Stimulated activated CD8-positive, alpha-beta memory T cell treated with anti-CD3 and anti-CD28 coated beads, Interleukin-12 subunit alpha, Interleukin-12 subunit beta, amount 100 ng/mL, for 24 hours (primary cell): ENCODE results near the gene PPP1R1B.

Experiments
- DNase-seq: peaks from one replicate; pipeline ENCODE4 v3.0.0-alpha.2; 2020; ENCODE audit errors: extremely low read depth

The PPP1R1B gene

DNA sequence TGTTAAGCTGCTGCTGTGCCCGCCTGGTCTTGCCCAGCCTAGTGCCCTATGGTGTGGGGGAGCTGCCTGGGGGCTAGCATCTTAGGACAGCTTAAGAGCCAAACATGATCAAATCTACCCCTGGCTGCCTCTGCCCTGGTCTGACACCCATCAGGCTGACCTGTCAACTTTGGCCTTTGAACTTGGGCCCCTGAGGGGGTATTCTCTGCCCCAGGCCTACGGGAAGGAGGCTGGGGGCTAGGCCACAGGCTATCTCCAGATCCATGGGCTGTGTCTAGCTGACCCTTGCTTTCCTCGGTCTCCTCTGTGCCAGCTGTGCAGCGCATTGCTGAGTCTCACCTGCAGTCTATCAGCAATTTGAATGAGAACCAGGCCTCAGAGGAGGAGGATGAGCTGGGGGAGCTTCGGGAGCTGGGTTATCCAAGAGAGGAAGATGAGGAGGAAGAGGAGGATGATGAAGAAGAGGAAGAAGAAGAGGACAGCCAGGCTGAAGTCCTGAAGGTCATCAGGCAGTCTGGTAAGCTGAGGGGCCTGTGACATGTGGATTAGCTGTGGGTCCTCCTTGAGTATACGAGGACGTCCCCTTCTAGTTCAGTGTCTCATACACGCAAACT is 6.9 kb downstream of the PPP1R1B start:
- no peak for DNase-seq

DNA sequence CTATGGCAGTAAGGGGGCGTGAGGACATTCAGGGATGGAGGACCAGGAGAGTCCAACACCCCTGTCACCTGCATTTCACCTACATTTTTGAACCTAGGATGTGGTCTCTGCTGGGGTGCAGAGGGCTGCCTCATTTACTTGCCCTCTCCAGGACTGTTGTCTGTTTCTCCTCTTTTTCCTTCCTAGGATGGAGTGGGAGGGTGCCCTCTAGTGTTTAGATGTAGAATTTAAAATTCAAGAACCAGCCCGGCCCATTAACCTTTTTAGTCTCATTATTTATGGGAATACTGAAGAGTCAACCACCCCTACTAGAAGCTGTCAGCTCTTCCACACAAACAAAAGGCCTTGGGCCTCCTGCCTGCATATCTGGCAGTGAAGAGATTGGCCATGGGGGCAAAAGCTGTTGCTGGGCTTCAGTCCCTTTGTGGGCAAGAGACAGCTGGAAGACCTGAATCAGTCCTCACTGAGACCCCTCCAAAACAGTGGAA is 7.7 kb downstream of the PPP1R1B start:
- DNase-seq = no peak

- DNase-seq = no peak
These were observed 8.9 kb downstream of the PPP1R1B start for GRCh38 chr17:39635614-39636176.

- no peak for DNase-seq
These were observed 9.8 kb downstream of the PPP1R1B start for GRCh38 chr17:39636587-39636926.

- DNase-seq = peak; percentile 84
These were observed 10.4 kb downstream of the PPP1R1B start, which contains the start of gene STARD3 for GRCh38 chr17:39636927-39637736. TSS of gene STARD3 (plus strand) at chr17:39637144. CDS start at chr17:39653532, 16,388 bp downstream.

GRCh38 chr17:39638317-39638716 is 11.6 kb downstream of the PPP1R1B start:
- DNase-seq = no peak

- DNase-seq = no peak
These were observed 12.3 kb downstream of the PPP1R1B start for GRCh38 chr17:39639043-39639442.

DNA sequence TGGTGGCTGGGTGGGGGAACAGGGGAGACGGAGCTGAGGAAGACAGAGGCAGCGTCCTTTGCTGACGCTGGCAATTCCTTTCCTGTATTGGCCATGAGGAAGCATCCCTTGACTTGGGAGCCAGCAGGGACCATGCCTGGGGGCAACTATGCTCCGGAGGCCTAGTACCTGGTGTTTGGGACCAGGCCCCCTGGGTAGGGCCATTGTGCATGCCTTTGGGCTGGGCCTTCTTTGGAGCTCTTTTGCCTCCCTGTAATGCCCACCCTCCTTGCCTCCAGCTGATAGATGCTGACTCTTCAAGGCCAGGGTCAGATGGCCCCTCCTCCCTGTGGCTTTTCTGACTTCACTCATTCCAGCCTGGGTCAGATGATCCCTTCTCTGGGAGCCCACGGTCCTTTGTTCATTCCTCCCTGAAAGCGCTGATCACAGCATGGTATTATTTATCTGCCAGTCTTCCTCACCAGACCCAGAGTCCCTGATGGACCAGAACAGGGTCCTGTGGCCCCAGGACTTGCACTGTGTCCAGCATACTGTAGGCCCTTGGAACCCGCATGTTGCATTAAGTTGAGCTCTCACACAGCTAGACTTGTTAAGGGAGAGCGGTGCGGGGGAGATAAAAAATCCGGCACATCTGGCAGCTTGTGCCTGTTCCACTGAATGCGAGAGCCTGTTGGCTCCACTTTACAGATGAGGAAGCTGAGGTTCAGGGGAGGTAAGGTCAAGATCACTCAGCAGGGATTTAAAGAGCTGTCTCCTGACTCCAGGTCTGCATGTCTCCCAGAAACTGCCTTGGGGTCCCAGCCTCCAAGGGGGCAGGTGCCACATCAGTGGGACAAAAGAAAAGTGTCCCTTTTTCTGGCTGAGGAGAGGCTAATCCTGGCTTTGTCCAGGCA is 13.1 kb downstream of the PPP1R1B start:
- DNase-seq = no peak

DNA sequence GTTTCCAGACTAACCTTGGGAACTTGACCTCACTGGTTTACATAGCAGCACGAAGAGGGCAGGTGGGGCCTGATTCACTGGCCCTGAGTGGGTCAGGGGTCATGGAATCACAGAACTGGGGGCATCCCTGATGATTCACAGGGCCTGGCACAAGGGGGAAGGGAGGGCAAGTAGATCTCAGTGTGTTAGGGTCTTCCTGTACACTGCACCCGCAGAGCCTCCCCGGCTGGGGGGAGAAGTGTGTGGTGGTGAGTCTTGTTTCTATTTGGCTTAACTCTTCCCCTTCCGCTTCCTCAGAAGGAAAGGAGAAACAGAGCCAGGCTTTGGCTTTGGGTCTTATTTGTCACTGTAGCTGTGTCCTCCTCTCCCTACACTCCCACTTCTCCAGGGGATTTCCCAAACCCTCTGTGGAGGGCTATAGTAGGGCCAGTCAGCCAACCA is 13.9 kb downstream of the PPP1R1B start:
- DNase-seq = no peak

DNA sequence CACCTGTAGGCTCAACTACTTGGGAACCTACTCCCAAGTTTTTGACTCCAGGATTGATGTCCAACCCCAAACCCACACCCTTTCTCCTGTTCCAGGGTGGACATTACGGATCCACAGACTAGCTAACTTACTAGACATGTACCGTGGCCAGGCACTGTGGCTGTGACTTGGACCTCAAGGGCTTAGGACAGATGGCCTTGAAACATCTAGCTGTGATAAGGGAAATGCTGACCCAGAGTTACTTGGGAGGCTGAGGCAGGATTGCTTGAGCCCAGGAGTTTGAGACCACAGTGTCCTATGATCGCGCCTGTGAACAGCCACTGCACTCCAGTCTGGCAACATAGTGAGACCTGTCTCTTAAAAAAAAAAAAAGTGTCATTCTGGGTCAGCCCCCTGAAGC is 14.3 kb downstream of the PPP1R1B start:
- DNase-seq = no peak

GRCh38 chr17:39641883-39642282 is 15.1 kb downstream of the PPP1R1B start:
- no peak for DNase-seq

- no peak for DNase-seq
These were observed 15.7 kb downstream of the PPP1R1B start for GRCh38 chr17:39642291-39643074.

DNA sequence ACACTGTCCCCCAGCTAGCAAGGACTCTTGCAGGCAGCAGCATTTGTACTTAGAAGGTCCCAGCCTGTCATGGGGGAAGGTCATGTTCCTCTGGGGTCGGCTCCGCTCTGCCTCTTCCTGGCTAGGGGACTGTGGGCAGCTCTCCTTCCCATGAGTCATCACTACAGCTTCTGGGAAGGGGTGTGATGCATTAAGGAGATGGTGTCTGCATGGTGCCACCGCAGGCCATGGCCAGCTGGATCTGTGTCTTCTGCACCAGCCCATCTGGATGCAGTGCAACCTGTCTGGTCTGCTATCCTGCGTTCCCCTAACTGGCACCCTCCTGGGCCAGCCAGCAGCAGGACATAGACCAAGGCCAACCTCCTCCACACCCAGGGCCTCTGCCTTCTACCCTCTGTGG is 16.5 kb downstream of the PPP1R1B start:
- DNase-seq = no peak

DNA sequence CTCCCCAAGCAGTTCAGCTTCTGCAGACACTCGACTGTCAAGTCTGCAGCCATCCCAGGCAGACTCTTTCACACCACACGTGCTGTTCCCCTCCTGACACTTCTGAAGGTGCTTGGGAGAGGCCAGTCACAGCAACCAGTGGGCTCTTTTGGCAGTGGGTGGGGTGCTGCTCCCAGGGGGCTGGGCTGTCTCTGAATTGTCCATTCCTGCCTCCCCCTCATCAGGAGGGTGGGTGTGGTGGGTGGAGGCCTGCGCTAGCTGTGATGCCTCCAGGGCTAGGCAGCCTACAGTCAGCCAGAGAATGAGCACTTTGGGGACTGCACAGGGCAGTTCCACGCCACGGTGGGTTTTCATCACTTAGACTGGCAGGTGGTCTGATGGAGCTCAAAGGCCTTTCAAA is 20.5 kb downstream of the PPP1R1B start:
- DNase-seq = no peak

GRCh38 chr17:39648616-39649366 is 22.0 kb downstream of the PPP1R1B start:
- no peak for DNase-seq

- no peak for DNase-seq
These were observed 23.4 kb downstream of the PPP1R1B start for GRCh38 chr17:39650121-39650579.

GRCh38 chr17:39651923-39652586 is 25.3 kb downstream of the PPP1R1B start:
- DNase-seq = no peak

- DNase-seq = no peak
These were observed 26.0 kb downstream of the PPP1R1B start for GRCh38 chr17:39652587-39653315.

- no peak for DNase-seq
These were observed 26.5 kb downstream of the PPP1R1B start for GRCh38 chr17:39653316-39653661.
